C1 segment of cervical spinal cord (tissue), 14 donors: ENCODE results near the gene PCDHA9.
"Not testable (repeated sequence)": the region's sequence is repeated elsewhere in the genome, so short reads cannot be mapped to it uniquely, and the experiment has no call there.

Source experiments
- DNase-seq, 14 donors: peaks; one replicate each; lab custom pipeline; 2025; lab: John Stamatoyannopoulos, UW

The PCDHA9 gene

GRCh38 chr5:140875085-140876065, 27.2 kb downstream of the PCDHA9 start, which contains the start of gene PCDHA12:
PCDHA12 (plus strand) TSS chr5:140875308; CDS start chr5:140875473, 165 bp downstream.
- peak in 1 of 14 donors; percentile 30 for DNase-seq

GRCh38 chr5:140876541-140877261, 28.5 kb downstream of the PCDHA9 start:
- DNase-seq: not testable (repeated sequence)

- no peak for DNase-seq
These were observed 29.0 kb downstream of the PCDHA9 start for GRCh38 chr5:140877262-140877581.

- peak in 3 of 14 donors; percentile 1 to 52 (median 7) for DNase-seq
These were observed 33.9 kb downstream of the PCDHA9 start, which contains the start of gene PCDHA13 for GRCh38 chr5:140881889-140882590. PCDHA13 (plus strand) TSS chr5:140882124; CDS start chr5:140882269, 145 bp downstream.

GRCh38 chr5:140882591-140882899, 34.4 kb downstream of the PCDHA9 start:
- DNase-seq: peak in 3 of 14 donors; percentile 0 to 24 (median 8)

GRCh38 chr5:140883373-140883772, 35.2 kb downstream of the PCDHA9 start:
- no peak for DNase-seq

- DNase-seq: no peak
These were observed 35.9 kb downstream of the PCDHA9 start for GRCh38 chr5:140883927-140884697.
